ENCODE data around the gene PAGR1. TPM values are rescaled to one million over a fixed set of nuclear protein-coding genes. Genes with fewer than 3 reads are reported as not detected.

The PAGR1 gene
- total RNA-seq, 1 experiment from 2014 or later: 60.1 TPM

DNA sequence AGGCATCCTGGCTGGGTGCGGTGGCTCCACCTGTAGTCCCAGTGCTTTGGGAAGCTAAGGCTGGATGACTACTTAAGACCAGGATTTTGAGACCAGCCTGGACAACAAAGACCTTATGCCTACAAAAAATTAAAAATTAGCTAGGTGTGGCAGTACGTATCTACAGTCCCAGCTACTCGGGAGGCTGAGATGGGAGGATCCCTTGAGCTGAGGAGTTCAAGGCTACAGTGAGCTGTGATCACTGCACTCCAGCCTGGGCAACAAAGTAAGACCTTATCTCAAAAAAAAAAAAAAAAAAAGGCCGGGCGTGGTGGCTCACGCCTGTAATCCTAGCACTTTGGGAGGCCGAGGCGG lies 10.4 kb downstream of the PAGR1 start (continued):
- TF ChIP-seq, protein P1, sequence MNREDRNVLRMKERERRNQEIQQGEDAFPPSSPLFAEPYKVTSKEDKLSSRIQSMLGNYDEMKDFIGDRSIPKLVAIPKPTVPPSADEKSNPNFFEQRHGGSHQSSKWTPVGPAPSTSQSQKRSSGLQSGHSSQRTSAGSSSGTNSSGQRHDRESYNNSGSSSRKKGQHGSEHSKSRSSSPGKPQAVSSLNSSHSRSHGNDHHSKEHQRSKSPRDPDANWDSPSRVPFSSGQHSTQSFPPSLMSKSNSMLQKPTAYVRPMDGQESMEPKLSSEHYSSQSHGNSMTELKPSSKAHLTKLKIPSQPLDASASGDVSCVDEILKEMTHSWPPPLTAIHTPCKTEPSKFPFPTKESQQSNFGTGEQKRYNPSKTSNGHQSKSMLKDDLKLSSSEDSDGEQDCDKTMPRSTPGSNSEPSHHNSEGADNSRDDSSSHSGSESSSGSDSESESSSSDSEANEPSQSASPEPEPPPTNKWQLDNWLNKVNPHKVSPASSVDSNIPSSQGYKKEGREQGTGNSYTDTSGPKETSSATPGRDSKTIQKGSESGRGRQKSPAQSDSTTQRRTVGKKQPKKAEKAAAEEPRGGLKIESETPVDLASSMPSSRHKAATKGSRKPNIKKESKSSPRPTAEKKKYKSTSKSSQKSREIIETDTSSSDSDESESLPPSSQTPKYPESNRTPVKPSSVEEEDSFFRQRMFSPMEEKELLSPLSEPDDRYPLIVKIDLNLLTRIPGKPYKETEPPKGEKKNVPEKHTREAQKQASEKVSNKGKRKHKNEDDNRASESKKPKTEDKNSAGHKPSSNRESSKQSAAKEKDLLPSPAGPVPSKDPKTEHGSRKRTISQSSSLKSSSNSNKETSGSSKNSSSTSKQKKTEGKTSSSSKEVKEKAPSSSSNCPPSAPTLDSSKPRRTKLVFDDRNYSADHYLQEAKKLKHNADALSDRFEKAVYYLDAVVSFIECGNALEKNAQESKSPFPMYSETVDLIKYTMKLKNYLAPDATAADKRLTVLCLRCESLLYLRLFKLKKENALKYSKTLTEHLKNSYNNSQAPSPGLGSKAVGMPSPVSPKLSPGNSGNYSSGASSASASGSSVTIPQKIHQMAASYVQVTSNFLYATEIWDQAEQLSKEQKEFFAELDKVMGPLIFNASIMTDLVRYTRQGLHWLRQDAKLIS (CRISPR knock-in tag; IDR thresholded peaks at IDR 0.05; ENCODE audit: borderline replicate concordance): no peak
- no peak for TF ChIP-seq SP1 (CRISPR knock-in tag; conservative IDR thresholded peaks at IDR 0.05)
- TF ChIP-seq NFATC4 (CRISPR knock-in tag; IDR thresholded peaks at IDR 0.05): no peak
- no peak for TF ChIP-seq SMAD4 (CRISPR knock-in tag; IDR thresholded peaks at IDR 0.05)
- TF ChIP-seq CREM (CRISPR knock-in tag; IDR thresholded peaks at IDR 0.05): no peak
- no peak for TF ChIP-seq CBFB (CRISPR knock-in tag; IDR thresholded peaks at IDR 0.05; ENCODE audit: low read depth)
- no peak for TF ChIP-seq ZNF423 (CRISPR knock-in tag; IDR thresholded peaks at IDR 0.05)
- TF ChIP-seq, protein P2, sequence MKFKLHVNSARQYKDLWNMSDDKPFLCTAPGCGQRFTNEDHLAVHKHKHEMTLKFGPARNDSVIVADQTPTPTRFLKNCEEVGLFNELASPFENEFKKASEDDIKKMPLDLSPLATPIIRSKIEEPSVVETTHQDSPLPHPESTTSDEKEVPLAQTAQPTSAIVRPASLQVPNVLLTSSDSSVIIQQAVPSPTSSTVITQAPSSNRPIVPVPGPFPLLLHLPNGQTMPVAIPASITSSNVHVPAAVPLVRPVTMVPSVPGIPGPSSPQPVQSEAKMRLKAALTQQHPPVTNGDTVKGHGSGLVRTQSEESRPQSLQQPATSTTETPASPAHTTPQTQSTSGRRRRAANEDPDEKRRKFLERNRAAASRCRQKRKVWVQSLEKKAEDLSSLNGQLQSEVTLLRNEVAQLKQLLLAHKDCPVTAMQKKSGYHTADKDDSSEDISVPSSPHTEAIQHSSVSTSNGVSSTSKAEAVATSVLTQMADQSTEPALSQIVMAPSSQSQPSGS (CRISPR knock-in tag; IDR thresholded peaks at IDR 0.05; ENCODE audit: borderline replicate concordance, low read depth): no peak
- no peak for TF ChIP-seq ARID4B (CRISPR knock-in tag; IDR thresholded peaks at IDR 0.05; ENCODE audit: borderline replicate concordance)
- TF ChIP-seq JAZF1 (CRISPR knock-in tag; IDR thresholded peaks at IDR 0.05): no peak
- no peak for TF ChIP-seq SMAD3 (CRISPR knock-in tag; IDR thresholded peaks at IDR 0.05; ENCODE audit: borderline replicate concordance)
- no peak for TF ChIP-seq E2F5 (CRISPR knock-in tag; IDR thresholded peaks at IDR 0.05)
- TF ChIP-seq CREB1 (CRISPR knock-in tag; IDR thresholded peaks at IDR 0.05): no peak

GRCh38 chr16:29830774-29831173 lies 14.8 kb downstream of the PAGR1 start:
- Mint-ChIP-seq H3K27ac (no peak overlapping the region; the same call in 1 of the 2 replicates), H3K4me1 (no peaks in the 10 kb centered on the region), H3K9me3 (no peaks in the 10 kb centered on the region), H3K27me3 (ENCODE audit: low read depth) (no peaks in the 10 kb centered on the region), H3K4me3 (no peak overlapping the region), H3K36me3 (no peaks in the 10 kb centered on the region)
- ATAC-seq: no peak
- no peak for DNase-seq (ENCODE audit: low spot score)
- TF ChIP-seq, protein P3, sequence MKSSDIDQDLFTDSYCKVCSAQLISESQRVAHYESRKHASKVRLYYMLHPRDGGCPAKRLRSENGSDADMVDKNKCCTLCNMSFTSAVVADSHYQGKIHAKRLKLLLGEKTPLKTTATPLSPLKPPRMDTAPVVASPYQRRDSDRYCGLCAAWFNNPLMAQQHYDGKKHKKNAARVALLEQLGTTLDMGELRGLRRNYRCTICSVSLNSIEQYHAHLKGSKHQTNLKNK (CRISPR knock-in tag; IDR thresholded peaks at IDR 0.05): no peak
- TF ChIP-seq TEAD4 (CRISPR knock-in tag; IDR thresholded peaks at IDR 0.05) (no peak), IRF2 (CRISPR knock-in tag; IDR thresholded peaks at IDR 0.05; ENCODE audit: borderline replicate concordance, low read depth) (no peak), PRRX2 (CRISPR knock-in tag; IDR thresholded peaks at IDR 0.05) (no peak)
- TF ChIP-seq, protein P4, sequence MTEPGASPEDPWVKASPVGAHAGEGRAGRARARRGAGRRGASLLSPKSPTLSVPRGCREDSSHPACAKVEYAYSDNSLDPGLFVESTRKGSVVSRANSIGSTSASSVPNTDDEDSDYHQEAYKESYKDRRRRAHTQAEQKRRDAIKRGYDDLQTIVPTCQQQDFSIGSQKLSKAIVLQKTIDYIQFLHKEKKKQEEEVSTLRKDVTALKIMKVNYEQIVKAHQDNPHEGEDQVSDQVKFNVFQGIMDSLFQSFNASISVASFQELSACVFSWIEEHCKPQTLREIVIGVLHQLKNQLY (CRISPR knock-in tag; IDR thresholded peaks at IDR 0.05): no peak
- TF ChIP-seq, protein P5, sequence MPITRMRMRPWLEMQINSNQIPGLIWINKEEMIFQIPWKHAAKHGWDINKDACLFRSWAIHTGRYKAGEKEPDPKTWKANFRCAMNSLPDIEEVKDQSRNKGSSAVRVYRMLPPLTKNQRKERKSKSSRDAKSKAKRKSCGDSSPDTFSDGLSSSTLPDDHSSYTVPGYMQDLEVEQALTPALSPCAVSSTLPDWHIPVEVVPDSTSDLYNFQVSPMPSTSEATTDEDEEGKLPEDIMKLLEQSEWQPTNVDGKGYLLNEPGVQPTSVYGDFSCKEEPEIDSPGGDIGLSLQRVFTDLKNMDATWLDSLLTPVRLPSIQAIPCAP (CRISPR knock-in tag; IDR thresholded peaks at IDR 0.05): no peak
- TF ChIP-seq, protein P6, sequence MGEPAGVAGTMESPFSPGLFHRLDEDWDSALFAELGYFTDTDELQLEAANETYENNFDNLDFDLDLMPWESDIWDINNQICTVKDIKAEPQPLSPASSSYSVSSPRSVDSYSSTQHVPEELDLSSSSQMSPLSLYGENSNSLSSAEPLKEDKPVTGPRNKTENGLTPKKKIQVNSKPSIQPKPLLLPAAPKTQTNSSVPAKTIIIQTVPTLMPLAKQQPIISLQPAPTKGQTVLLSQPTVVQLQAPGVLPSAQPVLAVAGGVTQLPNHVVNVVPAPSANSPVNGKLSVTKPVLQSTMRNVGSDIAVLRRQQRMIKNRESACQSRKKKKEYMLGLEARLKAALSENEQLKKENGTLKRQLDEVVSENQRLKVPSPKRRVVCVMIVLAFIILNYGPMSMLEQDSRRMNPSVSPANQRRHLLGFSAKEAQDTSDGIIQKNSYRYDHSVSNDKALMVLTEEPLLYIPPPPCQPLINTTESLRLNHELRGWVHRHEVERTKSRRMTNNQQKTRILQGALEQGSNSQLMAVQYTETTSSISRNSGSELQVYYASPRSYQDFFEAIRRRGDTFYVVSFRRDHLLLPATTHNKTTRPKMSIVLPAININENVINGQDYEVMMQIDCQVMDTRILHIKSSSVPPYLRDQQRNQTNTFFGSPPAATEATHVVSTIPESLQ (CRISPR knock-in tag; IDR thresholded peaks at IDR 0.05): no peak
- POLR2A ChIA-PET: no interaction called here
- CTCF ChIA-PET: no interaction called here
